ENCODE data around the gene FBXL16.

- TF ChIP-seq, protein P1, sequence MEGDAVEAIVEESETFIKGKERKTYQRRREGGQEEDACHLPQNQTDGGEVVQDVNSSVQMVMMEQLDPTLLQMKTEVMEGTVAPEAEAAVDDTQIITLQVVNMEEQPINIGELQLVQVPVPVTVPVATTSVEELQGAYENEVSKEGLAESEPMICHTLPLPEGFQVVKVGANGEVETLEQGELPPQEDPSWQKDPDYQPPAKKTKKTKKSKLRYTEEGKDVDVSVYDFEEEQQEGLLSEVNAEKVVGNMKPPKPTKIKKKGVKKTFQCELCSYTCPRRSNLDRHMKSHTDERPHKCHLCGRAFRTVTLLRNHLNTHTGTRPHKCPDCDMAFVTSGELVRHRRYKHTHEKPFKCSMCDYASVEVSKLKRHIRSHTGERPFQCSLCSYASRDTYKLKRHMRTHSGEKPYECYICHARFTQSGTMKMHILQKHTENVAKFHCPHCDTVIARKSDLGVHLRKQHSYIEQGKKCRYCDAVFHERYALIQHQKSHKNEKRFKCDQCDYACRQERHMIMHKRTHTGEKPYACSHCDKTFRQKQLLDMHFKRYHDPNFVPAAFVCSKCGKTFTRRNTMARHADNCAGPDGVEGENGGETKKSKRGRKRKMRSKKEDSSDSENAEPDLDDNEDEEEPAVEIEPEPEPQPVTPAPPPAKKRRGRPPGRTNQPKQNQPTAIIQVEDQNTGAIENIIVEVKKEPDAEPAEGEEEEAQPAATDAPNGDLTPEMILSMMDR (IDR thresholded peaks at IDR 0.05; ENCODE audit: insufficient read depth, low read length), result no peak
- peak; percentile 29; the same call in 1 of the 2 replicates for TF ChIP-seq POLR2AphosphoS5 (IDR thresholded peaks at IDR 0.05; ENCODE audit: low read depth)
Measured at GRCh38 chr16:722835-723633, 17.4 kb upstream of the FBXL16 start.

Measured in HL-60 (cell line).